NCI-H1436 treated with DMSO at 0.1 percent for 48 hours (cell line): ENCODE measurements around the gene HSPA1B.
"Not testable (repeated sequence)": the region's sequence is repeated elsewhere in the genome, so short reads cannot be mapped to it uniquely, and the experiment has no call there.

Source experiments
- DNase-seq: peaks from one replicate; lab custom pipeline; 2025; lab: John Stamatoyannopoulos, UW

HSPA1B gene

DNA sequence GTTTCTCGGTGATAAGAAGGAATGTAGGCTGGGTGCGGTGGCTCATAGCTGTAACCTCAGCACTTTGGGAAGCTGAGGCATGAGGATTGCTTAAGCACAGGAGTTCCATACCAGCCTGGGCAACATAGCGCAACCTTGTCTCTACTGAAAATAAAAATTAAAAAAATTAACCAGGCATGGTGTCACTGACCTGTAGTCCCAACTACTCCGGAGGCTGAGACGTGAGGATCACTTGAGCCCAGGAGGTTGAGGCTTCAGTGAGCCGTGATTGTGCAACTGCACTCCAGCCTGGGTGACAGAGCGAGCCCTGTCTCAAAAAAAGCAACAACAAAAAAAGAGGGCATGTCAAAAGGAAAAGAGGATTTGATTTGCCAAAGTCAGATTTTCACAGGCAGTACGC is 31.2 kb downstream of the HSPA1B start:
- DNase-seq, result no peak

DNA sequence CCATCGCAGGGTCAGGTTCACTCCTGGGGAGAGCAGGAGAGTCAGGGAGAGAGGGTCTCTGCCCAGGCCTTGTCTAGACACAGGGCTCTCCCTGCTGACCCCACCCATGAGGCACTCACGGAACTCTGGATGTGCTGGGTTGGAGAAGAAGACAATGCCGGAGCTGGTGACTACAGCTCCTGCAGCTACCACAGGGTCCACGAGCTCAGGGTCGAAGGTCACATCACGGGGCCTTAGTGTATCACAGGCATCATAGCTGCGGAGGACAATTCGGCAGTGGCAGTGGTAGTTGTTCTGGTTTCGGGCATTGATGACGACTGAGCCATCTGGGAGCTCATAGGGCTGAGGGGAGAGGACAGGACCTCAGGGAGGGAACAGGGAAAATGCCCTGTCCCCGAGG is 32.4 kb downstream of the HSPA1B start:
- no peak for DNase-seq

GRCh38 chr6:31860349-31860748 is 32.8 kb downstream of the HSPA1B start:
- DNase-seq, result no peak

- DNase-seq, result no peak
These were observed 33.6 kb downstream of the HSPA1B start for GRCh38 chr6:31861150-31861549.

DNA sequence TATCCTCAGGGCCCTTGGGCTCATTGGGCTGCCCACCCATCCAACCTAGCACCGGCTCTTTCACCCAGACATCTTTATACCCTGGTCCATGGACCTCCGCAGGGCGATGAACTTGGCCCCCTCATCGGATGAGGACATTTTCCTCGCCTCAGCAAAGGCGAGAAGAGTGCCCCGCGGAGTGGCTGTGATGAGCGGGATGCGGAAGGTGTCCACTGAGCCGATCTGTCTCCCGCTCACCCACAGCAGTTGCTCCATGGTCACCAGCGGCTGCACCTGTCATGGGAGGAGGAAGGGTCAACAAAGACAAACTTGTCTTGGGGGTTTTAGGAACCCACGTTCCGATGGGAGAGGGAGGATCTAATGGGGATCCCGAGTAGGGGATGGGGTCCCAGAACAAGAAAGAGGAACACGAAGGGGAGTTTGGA is 34.4 kb downstream of the HSPA1B start:
- no peak for DNase-seq

DNA sequence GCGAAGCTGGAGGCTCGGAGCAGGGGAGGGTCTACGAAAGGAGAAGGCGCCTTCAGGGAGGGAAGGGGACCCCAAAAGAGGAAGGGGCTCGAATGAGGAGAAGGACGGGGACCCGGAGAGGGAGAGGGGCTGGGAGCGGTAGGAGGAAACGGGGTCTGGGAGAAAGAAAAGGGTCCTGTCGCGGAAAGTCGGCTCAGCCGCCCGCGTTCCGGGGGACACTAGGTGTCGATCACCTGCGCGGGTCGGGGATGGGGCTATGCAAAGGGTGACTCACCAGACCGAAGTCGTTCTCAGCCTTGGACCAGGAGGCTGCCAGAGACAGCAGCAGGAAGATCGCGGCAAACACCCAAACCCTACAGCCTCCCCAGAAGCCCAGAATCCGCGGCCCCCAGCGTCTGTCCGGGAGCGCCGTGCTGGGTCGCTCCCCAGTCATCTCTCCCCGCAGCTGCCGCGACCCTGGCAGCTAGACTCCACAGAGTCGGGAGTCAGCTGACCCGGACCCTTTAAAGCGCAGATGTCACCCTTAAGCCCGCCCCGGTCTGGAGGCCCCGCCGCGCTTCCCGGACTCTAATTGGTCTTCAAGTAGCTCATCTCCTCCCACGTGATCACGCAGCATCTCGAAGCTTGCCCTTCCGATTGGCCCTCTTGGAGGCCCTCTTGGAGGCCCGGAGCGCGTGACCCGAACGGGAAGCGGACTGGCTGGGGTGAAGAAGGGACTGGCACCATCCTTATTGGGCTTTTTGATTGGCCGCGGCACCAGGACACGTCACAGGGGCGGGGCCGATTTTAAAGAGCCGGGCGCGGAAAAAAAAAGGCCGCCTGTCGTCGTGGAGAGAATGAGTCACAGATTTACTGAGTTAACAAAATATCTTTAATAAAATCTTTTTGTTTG is 35.1 kb downstream of the HSPA1B start, which contains the start of gene NEU1:
TSS of gene NEU1 (minus strand) at position 478 of the 892 bp plus-strand sequence. CDS start at position 433, 45 bp downstream.
- peak; percentile 99 for DNase-seq

DNA sequence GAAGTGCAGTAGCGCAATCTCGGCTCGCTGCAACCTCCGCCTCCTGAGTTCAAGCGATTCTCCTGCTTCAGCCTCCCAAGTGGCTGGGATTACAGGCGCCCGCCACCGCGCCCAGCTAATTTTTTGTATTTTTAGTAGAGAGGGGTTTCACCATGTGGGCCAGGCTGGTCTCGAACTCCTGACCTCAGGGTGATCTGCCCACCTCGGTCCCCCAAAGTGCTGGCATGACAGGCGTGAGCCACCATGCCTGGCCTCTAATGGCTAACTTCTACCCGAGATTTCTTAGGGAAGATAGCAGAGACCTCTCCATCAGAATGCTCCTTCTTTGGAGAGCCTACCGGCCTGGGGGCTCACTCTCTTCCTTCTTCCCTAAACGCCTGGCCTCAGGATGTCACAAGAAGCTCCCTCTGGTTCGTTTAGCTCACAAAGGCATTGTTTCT is 36.6 kb downstream of the HSPA1B start:
- not testable (repeated sequence) for DNase-seq

- DNase-seq, result no peak
These were observed 37.3 kb downstream of the HSPA1B start for GRCh38 chr6:31864818-31865204.

DNA sequence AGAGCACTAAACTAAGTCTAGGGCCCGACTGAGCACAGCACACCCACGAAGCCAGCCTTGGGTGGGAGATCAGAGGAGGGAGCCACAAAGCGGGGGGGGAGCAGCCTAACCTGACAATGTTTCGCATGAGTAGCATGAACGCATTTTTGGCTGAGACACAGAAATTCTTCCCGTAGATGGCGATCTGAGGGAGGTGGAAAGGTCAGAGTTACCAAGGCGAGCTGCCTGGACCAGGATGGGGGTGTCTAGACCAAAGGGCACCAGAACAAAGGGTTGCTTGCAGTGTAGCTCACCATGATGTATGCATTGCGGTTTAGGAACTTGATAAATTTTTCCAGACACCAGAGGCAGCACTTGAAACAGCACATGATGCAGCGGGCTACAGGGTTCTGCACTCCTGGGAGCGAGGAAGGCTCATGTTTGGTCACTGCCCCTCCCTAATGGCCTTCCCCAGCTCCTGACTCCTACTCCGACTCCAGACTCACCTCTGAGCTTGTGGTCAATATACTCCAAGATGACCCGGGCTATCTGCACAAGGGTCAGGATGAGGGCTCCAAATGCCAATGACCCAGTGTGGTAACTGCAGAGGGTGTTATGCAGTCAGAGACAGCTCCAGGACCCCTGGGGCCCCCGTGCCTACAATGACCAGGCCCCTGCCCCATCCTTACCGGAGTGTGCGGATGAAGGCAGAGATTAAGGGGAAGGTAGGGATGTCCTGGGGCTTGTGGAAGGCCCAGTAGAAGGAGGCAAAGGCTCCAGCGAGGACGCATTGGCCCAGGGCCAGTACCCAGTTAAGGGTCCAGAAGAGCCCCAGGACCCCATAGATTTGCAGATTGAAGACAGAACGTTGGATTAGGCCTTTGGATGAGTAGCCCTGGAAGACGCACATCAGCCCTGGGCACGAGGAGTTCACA is 37.9 kb downstream of the HSPA1B start:
- no peak for DNase-seq

GRCh38 chr6:31868658-31868971 is 41.1 kb downstream of the HSPA1B start:
- DNase-seq, result not testable (repeated sequence)

DNA sequence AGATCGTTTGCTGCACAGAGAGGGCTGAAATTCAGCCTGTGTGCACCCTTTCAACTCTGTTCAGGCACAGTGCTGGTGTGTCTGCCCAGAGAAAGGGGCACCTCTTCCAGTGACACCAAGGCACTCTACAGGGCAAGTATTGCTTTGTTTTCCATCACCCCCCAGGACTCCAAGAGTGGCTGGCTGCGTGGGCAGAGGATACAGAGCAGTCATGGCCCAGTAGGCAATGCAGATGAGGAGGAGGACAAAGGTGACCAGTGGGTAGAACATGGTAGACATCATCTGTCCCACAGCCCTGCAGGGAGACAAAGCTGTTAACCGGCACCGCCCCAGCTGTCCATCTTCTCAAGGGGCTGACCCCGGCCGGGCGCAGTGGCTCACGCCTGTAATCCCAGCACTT is 41.8 kb downstream of the HSPA1B start:
- DNase-seq, result no peak

- DNase-seq, result no peak
These were observed 42.9 kb downstream of the HSPA1B start for GRCh38 chr6:31870385-31870921.

GRCh38 chr6:31871046-31871659 is 43.6 kb downstream of the HSPA1B start:
- no peak for DNase-seq

DNA sequence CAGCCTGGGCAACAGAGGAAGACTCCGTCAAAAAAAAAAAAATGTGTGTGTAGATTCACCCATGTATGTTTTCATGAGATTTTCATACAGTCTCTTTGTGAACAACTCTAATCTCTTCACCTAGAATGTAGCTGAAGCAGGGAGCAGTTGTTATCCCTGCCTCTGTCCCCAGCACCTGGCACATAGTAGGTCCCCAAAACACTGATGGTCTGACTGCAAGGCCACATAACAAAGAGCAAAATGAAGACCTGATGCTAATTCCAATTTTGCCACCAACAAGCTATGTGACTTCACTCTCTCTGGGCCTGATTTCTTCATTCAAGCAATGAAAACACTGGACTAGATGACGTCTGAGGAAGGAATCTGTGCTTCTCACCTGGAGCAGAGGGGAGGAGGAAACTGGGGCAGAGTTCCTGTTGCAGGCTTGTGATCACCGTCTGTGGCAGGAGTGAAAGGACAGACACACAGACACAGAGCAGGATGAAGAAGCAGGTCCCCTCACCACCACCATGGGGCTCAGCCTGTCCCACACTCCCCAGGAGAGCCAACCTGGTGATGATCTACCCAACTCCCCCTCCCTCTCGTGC is 46.6 kb downstream of the HSPA1B start:
- no peak for DNase-seq

DNA sequence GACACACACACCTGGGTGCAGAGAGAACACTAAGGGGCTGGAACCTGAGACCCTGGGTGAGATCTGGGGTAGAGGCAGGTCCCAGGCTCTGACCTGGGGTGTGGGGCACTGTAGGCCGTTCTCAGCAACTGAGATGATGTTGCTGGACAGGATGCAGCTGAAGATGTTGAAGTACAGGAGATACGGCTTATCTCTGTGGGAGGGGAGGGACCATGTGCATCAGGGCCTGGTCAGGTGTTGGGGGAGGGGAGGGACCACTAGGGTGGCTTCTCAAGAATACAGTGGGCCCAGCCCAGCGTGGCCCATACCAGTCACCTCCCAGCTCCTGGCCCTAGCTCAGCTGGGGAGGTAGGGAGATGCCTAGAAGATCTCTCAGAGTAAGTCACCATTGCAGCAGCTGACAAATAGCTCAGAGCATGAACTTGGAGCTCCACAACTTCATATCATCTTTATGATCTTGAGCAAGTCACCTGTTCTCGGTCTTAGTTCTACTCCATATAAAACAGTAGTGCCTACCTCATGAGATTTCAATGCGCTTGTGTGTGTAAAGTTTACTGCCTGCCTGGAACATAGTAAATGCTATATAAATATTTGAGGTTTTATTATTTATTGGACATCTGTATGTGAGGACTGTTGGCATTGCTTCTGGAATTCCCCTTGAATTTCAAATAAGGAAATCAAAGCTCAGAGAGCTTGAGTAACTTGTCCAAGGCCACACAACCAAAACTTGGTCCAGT is 47.5 kb downstream of the HSPA1B start:
- DNase-seq, result no peak

DNA sequence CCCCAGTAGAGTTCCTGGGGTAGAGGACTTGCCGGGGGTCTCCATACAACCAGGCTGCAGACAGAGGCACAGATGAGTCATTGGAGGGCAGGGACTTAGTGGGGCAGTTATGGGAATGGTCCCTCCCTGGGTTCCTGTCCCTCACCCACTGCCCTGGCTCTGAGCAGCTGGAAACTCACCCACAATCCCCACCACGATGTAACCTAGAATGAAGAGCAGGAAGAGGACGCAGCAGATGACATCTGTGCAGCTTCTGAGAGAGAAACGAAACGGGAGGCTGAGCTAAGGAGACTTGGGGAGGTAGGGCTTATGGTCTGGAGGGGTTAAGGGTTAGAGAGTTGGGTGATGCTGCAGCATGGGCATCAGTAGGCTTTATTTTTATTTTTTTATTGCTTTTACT is 48.3 kb downstream of the HSPA1B start:
- no peak for DNase-seq

- no peak for DNase-seq
These were observed 48.8 kb downstream of the HSPA1B start for GRCh38 chr6:31876357-31876756.

GRCh38 chr6:31877125-31877650 is 49.6 kb downstream of the HSPA1B start:
- no peak for DNase-seq

- DNase-seq, result no peak
These were observed 50.2 kb downstream of the HSPA1B start for GRCh38 chr6:31877651-31878161.

DNA sequence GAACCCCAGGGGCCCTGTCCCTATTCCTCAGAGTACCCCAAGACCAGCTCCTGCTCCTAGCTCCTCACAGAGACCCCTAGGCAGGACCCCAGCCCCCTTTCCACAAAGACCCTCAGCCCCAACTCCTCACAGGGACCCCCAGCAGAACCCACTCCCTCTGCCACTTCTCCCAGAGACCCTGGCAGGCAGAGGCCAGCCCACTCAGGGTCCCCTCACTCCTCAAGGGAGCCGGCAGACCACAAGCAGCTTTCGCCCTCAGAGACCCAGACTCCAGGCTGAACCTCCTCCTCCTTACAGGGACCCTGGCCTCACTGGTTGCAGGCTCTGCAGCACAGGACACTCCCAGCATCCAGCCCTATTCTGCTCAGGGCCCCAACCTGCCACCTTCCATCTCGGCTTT is 50.7 kb downstream of the HSPA1B start:
- DNase-seq, result no peak

DNA sequence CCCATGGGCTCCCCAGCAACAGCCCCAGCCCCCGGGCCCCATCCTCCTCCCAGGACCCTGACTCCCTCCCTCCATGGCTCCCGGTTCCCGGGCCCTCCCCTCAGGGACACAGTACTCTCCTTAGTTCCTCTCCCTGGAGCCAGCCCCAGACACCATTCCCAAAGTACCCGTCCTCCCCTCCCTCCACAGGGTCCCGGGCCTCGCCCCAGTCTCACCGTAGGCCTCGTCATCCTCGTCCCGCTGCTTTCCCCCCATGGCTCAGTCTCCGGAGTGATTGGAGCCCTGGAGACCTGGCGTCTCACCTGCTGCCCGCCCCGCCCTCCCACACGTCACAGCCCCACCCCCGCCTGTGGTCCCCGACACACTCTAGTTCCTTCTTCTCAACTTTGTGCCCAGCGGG is 51.2 kb downstream of the HSPA1B start, which contains the start of gene SLC44A4:
TSS of gene SLC44A4 (minus strand) at position 272 of the 400 bp plus-strand sequence. CDS start at position 255, 17 bp downstream.
- DNase-seq, result no peak
